ENCODE results near the gene ANKRD16. TPM values are rescaled to one million over a fixed set of nuclear protein-coding genes. Genes with fewer than 3 reads are reported as not detected.
A peak's percentile ranks its signal among the peaks of the same experiment; 100 is the strongest.

ANKRD16 gene
- total RNA-seq, 3 donors from 2014 or later (not counting 1 experiment from before 2014, with no cell fraction given): 2.6 to 3.1 (median 3.0) TPM

DNA sequence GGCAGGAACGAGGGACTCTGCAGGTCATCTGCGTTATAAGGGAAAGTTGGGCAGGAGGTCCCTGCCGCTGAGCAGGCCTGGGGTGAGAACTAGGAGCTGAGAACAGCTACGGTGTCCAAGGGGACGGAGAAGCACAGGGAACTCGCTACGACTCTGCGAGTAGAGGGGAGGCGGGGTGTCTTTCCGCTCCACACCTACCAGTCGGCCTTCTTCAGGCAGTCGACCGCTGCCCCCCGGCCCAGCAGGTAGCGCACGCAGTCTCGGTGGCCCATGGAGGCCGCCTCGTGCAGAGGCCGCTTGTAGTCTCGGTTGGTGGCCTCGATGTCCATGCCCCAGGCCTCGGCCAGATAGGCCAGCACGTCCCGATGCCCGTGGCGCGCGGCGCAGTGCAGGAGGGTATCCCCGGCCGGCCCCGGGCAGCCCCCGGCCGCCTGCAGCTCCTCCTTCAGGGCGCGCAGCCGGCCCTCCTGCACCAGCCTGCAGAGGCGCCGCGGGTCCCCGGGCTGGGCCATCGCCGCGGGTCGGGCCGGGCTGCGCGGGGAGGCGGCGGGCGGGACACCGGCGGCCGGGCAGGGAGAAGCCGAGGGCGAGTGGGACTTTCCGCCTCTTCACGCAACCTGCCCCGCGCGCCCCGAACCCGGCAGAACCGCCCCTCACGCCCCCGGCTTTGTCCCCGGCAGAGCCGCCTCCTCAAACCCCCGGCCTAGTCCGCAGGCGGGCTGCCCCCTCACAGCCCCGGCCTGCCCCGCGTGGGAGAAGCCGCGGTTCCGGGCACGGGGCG lies 660 bp downstream of the ANKRD16 start:
- Mint-ChIP-seq H3K4me3 (peak overlapping the region; percentile 93), H3K36me3 (peaks cover 5% of the 10 kb centered on the region), H3K27ac (peak overlapping the region; percentile 73 to 92), H3K27me3 (ENCODE audit: low read depth in 2 of 2) (no peaks in the 10 kb centered on the region), H3K9me3 (no peaks in the 10 kb centered on the region), H3K4me1 (peaks cover 29 to 42% of the 10 kb centered on the region in 2 donors)
- ATAC-seq (peak; percentile 16 to 35 (median 21)), DNase-seq (peak; percentile 35 to 63)
- H3K27me3 ChIP-seq (ENCODE audit: control insufficient read depth, insufficient read depth, low read length): no peaks in the 10 kb centered on the region
- H3K4me1 ChIP-seq (ENCODE audit: control insufficient read depth, insufficient read depth, low read length): peaks cover 25% of the 10 kb centered on the region
- H3K4me3 ChIP-seq (ENCODE audit: low read length): peak overlapping the region; percentile 86
- TF ChIP-seq, protein P1, sequence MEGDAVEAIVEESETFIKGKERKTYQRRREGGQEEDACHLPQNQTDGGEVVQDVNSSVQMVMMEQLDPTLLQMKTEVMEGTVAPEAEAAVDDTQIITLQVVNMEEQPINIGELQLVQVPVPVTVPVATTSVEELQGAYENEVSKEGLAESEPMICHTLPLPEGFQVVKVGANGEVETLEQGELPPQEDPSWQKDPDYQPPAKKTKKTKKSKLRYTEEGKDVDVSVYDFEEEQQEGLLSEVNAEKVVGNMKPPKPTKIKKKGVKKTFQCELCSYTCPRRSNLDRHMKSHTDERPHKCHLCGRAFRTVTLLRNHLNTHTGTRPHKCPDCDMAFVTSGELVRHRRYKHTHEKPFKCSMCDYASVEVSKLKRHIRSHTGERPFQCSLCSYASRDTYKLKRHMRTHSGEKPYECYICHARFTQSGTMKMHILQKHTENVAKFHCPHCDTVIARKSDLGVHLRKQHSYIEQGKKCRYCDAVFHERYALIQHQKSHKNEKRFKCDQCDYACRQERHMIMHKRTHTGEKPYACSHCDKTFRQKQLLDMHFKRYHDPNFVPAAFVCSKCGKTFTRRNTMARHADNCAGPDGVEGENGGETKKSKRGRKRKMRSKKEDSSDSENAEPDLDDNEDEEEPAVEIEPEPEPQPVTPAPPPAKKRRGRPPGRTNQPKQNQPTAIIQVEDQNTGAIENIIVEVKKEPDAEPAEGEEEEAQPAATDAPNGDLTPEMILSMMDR (IDR thresholded peaks at IDR 0.05): no peak
- H3K36me3 ChIP-seq (ENCODE audit: control insufficient read depth, insufficient read depth, low read length): peaks cover 6% of the 10 kb centered on the region
- intact Hi-C loops (cut with micrococcal nuclease): no loop called here
- under 1% methylated on average over 80 of the region's 80 CpGs for WGBS (ENCODE audit: insufficient coverage)
- H3K27ac ChIP-seq (ENCODE audit: low read length): peak overlapping the region; percentile 58
- H3K9me3 ChIP-seq (ENCODE audit: control insufficient read depth, insufficient read depth, low read length): no peaks in the 10 kb centered on the region

GRCh38 chr10:5888351-5888750 lies 1.3 kb downstream of the ANKRD16 start:
- no peak overlapping the region for H3K27ac ChIP-seq (ENCODE audit: low read length)
- DNase-seq (peak in 1 of 2 donors; percentile 15), ATAC-seq (no peak)
- no peaks in the 10 kb centered on the region for H3K9me3 ChIP-seq (ENCODE audit: control insufficient read depth, insufficient read depth, low read length)
- Mint-ChIP-seq H3K4me1 (peaks cover 29 to 42% of the 10 kb centered on the region in 2 donors), H3K27me3 (ENCODE audit: low read depth in 2 of 2) (no peaks in the 10 kb centered on the region), H3K9me3 (no peaks in the 10 kb centered on the region), H3K27ac (peak overlapping the region; percentile 73 to 92), H3K4me3 (peak overlapping the region; percentile 89), H3K36me3 (peaks cover 5% of the 10 kb centered on the region)
- TF ChIP-seq, protein P1 (IDR thresholded peaks at IDR 0.05): no peak
- peaks cover 25% of the 10 kb centered on the region for H3K4me1 ChIP-seq (ENCODE audit: control insufficient read depth, insufficient read depth, low read length)
- H3K4me3 ChIP-seq (ENCODE audit: low read length): peak overlapping the region; percentile 22
- H3K36me3 ChIP-seq (ENCODE audit: control insufficient read depth, insufficient read depth, low read length): peaks cover 7% of the 10 kb centered on the region
- WGBS (ENCODE audit: insufficient coverage): 48% methylated on average over 10 of the region's 10 CpGs
- intact Hi-C loops (cut with micrococcal nuclease): no loop called here
- H3K27me3 ChIP-seq (ENCODE audit: control insufficient read depth, insufficient read depth, low read length): no peaks in the 10 kb centered on the region

- TF ChIP-seq, protein P1 (IDR thresholded peaks at IDR 0.05): no peak
- 95% methylated on average over 7 of the region's 8 CpGs for WGBS (ENCODE audit: insufficient coverage)
- Mint-ChIP-seq H3K4me3 (peak overlapping the region; percentile 89), H3K27ac (no peak overlapping the region), H3K4me1 (peaks cover 26 to 39% of the 10 kb centered on the region in 2 donors), H3K36me3 (peaks cover 10% of the 10 kb centered on the region), H3K27me3 (ENCODE audit: low read depth in 2 of 2) (no peaks in the 10 kb centered on the region), H3K9me3 (no peaks in the 10 kb centered on the region)
- H3K27me3 ChIP-seq (ENCODE audit: control insufficient read depth, insufficient read depth, low read length): no peaks in the 10 kb centered on the region
- peaks cover 25% of the 10 kb centered on the region for H3K4me1 ChIP-seq (ENCODE audit: control insufficient read depth, insufficient read depth, low read length)
- H3K4me3 ChIP-seq (ENCODE audit: low read length): no peak overlapping the region
- DNase-seq: no peak
- no peaks in the 10 kb centered on the region for H3K9me3 ChIP-seq (ENCODE audit: control insufficient read depth, insufficient read depth, low read length)
- no peak overlapping the region for H3K27ac ChIP-seq (ENCODE audit: low read length)
- intact Hi-C loops (cut with micrococcal nuclease): no loop called here
- H3K36me3 ChIP-seq (ENCODE audit: control insufficient read depth, insufficient read depth, low read length): peaks cover 13% of the 10 kb centered on the region
- ATAC-seq: no peak
Observed at GRCh38 chr10:5887641-5888040, 2.1 kb downstream of the ANKRD16 start.
